HEK293 (cell line): ENCODE data around the gene ZHX3.

ENCODE experiments used
- CTCF ChIA-PET: fragments of 350-600 bp; formaldehyde crosslinking; extraction: SDS; loops from one replicate; lab custom pipeline; 2021; ENCODE audit warnings: antibody characterized with exemption; lab: Yijun Ruan, JAX
- POLR2A ChIA-PET: fragments of 300-600 bp; formaldehyde crosslinking; extraction: SDS; loops from one replicate; lab custom pipeline; 2020; ENCODE audit warnings: antibody characterized with exemption, inconsistent platforms; lab: Yijun Ruan, JAX
- H3K27ac ChIP-seq: fragments of 200-500 bp; sonication (Bioruptor generic); 2 replicates; pipeline ENCODE4 v1.5.1; 2014; ENCODE audit warnings: low read depth, low read length, control low read depth, inconsistent platforms; ENCODE audit errors: extremely low read depth
- H3K36me3 ChIP-seq, 2 experiments: fragments of 200-500 bp in 1 of 2; sonication (Bioruptor generic) in 1 of 2; 1 replicate in 1 of 2; 2 replicates in 1 of 2; pipeline ENCODE4 v1.5.1; 2014 to 2017; ENCODE audit warnings: inconsistent platforms in 2 of 2, low read length in 2 of 2; ENCODE audit not compliant: control insufficient read depth in 2 of 2, insufficient read depth in 1 of 2
- H3K4me1 ChIP-seq: fragments of 200-500 bp; sonication (Bioruptor generic); 2 replicates; pipeline ENCODE4 v1.5.1; 2014; ENCODE audit warnings: mild to moderate bottlenecking, low read length, inconsistent platforms; ENCODE audit not compliant: control insufficient read depth, insufficient read depth
- H3K4me3 ChIP-seq: 2 replicates; pipeline ENCODE4 v1.5.1; 2011; ENCODE audit warnings: low read depth, mild to moderate bottlenecking, control low read depth, low read length, moderate library complexity
- H3K9me3 ChIP-seq: fragments of 200-500 bp; sonication (Bioruptor generic); 2 replicates; pipeline ENCODE4 v1.5.1; 2014; ENCODE audit warnings: low read depth, low read length, inconsistent platforms; ENCODE audit not compliant: control insufficient read depth, insufficient read depth
- HIC1 ChIP-seq: fragments of 450-650 bp; formaldehyde crosslinking; IDR thresholded peaks from 2 replicates; pipeline ENCODE4 v1.5.1; 2016; ENCODE audit warnings: missing biosample characterization, missing genetic modification characterization
- MYNN ChIP-seq: fragments of 450-650 bp; formaldehyde crosslinking; IDR thresholded peaks from 2 replicates; pipeline ENCODE4 v1.5.1; 2016; ENCODE audit warnings: missing biosample characterization, missing genetic modification characterization, borderline replicate concordance
- PRDM2 ChIP-seq: fragments of 450-650 bp; formaldehyde crosslinking; IDR thresholded peaks from 2 replicates; pipeline ENCODE4 v1.5.1; 2016; ENCODE audit warnings: missing biosample characterization, missing genetic modification characterization, borderline replicate concordance
- PRDM4 ChIP-seq: fragments of 450-650 bp; formaldehyde crosslinking; IDR thresholded peaks from 2 replicates; pipeline ENCODE4 v1.5.1; 2017; ENCODE audit warnings: missing biosample characterization, missing genetic modification characterization
- SP3 ChIP-seq: fragments of 450-650 bp; formaldehyde crosslinking; IDR thresholded peaks from 2 replicates; pipeline ENCODE4 v1.5.1; 2016; ENCODE audit warnings: missing biosample characterization, missing genetic modification characterization
- ZIC2 ChIP-seq: fragments of 450-650 bp; formaldehyde crosslinking; IDR thresholded peaks from 2 replicates; pipeline ENCODE4 v1.5.1; 2016; ENCODE audit warnings: missing biosample characterization, missing genetic modification characterization
- ZNF174 ChIP-seq: fragments of 450-650 bp; formaldehyde crosslinking; IDR thresholded peaks from 2 replicates; pipeline ENCODE4 v1.5.0; 2017; ENCODE audit warnings: missing biosample characterization, mild to moderate bottlenecking, missing genetic modification characterization
- ZNF26 ChIP-seq: fragments of 450-650 bp; formaldehyde crosslinking; IDR thresholded peaks from 2 replicates; pipeline ENCODE4 v1.5.1; 2016; ENCODE audit warnings: missing biosample characterization, missing genetic modification characterization
- ZNF280D ChIP-seq: fragments of 450-650 bp; formaldehyde crosslinking; IDR thresholded peaks from 2 replicates; pipeline ENCODE4 v1.5.1; 2016; ENCODE audit warnings: missing biosample characterization, missing genetic modification characterization
- ZNF335 ChIP-seq: fragments of 450-650 bp; formaldehyde crosslinking; conservative IDR thresholded peaks from 2 replicates; pipeline ENCODE4 v1.5.1; 2016; ENCODE audit warnings: missing biosample characterization, missing genetic modification characterization
- ZNF423 ChIP-seq: fragments of 450-650 bp; formaldehyde crosslinking; IDR thresholded peaks from 2 replicates; pipeline ENCODE4 v1.5.1; 2016; ENCODE audit warnings: missing biosample characterization, missing genetic modification characterization
- ZNF549 ChIP-seq: fragments of 450-650 bp; IDR thresholded peaks from 2 replicates; pipeline ENCODE4 v1.5.1; 2018; ENCODE audit warnings: missing biosample characterization, missing genetic modification characterization, mild to moderate bottlenecking, inconsistent platforms, moderate library complexity
- ZNF560 ChIP-seq: fragments of 450-650 bp; formaldehyde crosslinking; IDR thresholded peaks from 2 replicates; pipeline ENCODE4 v1.5.1; 2017; ENCODE audit warnings: missing biosample characterization, missing genetic modification characterization, borderline replicate concordance
- ZNF707 ChIP-seq: fragments of 450-650 bp; formaldehyde crosslinking; IDR thresholded peaks from 2 replicates; pipeline ENCODE4 v1.5.1; 2016; ENCODE audit warnings: missing biosample characterization, missing genetic modification characterization

Gene ZHX3

GRCh38 chr20:41142245-41142644, 175.3 kb downstream of the ZHX3 start (continued):
- no peak for TF ChIP-seq HIC1 (tag by site-specific recombination)
- no peak for TF ChIP-seq ZNF560 (tag by site-specific recombination)
- TF ChIP-seq ZNF280D, result no peak
- no peak for TF ChIP-seq ZNF707 (tag by site-specific recombination)

GRCh38 chr20:41141153-41141815, 176.2 kb downstream of the ZHX3 start:
- no peak overlapping the region for H3K4me3 ChIP-seq
- no peak overlapping the region for H3K27ac ChIP-seq
- H3K4me1 ChIP-seq, result no peaks in the 10 kb centered on the region
- CTCF ChIA-PET, result interaction anchor here (0.7 kb wide), 1 partner anchor 186 kb away, joined by 3 read pairs; no protein-coding TSS in a partner anchor
- H3K36me3 ChIP-seq, result peaks cover 0 to 63% of the 10 kb centered on the region in 2 experiments; a peak in 1 of 3 replicates
- TF ChIP-seq ZIC2 (peak; percentile 52; the same call in 1 of the 2 replicates), MYNN (tag by site-specific recombination) (no peak), ZNF335 (tag by site-specific recombination) (no peak), ZNF26 (no peak), PRDM4 (tag by site-specific recombination) (peak; percentile 95), ZNF549 (tag by site-specific recombination) (no peak)
- TF ChIP-seq, all 188 proteins: peak for 2
- H3K9me3 ChIP-seq, result no peaks in the 10 kb centered on the region
- POLR2A ChIA-PET, result no interaction called here

- Histone ChIP-seq H3K9me3 (no peaks in the 10 kb centered on the region), H3K36me3 (peaks cover 0 to 55% of the 10 kb centered on the region in 2 experiments; a peak in 1 of 3 replicates), H3K4me1 (no peaks in the 10 kb centered on the region), H3K27ac (no peak overlapping the region), H3K4me3 (no peak overlapping the region)
- ChIA-PET POLR2A (interaction anchor here (0.6 kb wide), 1 partner anchor 152 kb away, joined by 5 read pairs; no protein-coding TSS in a partner anchor), CTCF (interaction anchor here (0.5 kb wide), 1 partner anchor 14 kb away, joined by 3 read pairs; no protein-coding TSS in a partner anchor)
- TF ChIP-seq ZNF423 (tag by site-specific recombination) (no peak), PRDM2 (no peak), SP3 (tag by site-specific recombination) (no peak), ZNF174 (tag by site-specific recombination) (no peak)
Observed at GRCh38 chr20:41140226-41141133, 177.1 kb downstream of the ZHX3 start.
